HG03378 (cell line): ENCODE results near the gene GCLC.

ENCODE experiments used
- ATAC-seq: cut with Tn5 transposase; IDR thresholded peaks from one replicate; pipeline ENCODE4 v1.9.1; 2021; ENCODE audit warnings: mild to moderate bottlenecking, moderate library complexity; ENCODE audit not compliant: unreplicated experiment

GCLC gene

DNA sequence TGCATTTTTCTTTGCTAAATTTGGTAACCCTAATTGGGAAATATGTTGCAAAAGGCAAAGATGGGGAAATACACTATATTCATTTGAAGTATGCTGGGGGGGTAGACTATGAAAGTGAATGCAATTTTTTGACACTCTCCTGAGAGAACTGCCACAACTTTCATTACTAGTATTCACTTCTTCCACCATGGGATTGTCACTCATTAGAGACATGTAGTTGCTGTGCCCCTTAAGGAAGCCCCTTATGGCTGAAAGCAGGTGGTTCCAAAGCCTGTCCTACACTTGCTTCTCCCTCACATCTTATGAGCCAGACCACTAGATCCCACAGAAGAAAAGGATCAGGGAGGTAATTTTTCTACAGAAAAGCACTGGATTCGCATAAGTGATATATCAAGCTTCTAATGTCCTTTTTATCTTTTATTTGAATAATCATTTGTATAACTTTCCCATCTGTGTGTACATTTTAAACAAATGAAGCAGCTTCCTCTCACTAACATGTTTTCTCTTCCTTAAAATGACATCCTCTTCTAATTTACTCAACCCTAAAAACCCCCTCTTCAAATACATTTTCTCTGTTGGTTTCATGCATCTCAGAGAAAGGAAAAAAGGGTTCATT lies 83.8 kb downstream of the GCLC start:
- peak; percentile 68 for ATAC-seq

DNA sequence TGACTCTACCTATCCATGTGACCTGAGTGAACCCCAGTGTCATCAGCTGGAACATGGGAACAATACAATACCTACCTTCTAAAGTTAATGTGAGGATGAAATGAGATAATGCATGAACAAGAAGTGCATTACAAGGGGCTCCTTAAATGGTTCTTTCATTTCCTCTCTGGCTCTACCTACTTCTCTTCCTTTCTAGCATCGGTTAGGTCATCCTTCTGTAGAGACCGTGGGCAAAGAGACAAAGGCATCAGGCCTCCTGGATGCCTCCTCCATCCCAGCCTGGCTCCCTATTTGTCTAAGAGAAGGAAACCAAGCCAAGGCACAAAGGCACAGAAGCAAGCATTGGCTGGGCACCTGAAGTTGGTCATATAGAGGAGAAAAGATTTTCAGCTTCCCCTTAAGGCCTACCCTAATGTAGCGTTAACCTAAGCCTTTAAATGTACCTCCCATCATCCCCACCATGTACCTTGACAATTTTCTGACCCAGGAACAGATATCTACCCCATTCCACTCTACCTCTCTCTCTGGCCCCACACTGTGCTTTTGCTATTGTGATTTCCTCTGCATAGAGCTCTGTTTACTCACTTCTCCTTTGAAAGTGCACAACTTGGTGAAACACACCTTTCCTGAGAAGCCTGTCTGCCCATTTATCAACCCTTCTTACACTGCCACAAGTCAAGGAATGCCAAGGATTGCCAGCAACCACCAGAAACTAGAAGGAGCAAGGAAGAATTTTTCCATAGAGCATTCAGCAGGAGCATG lies 86.6 kb downstream of the GCLC start:
- no peak for ATAC-seq

DNA sequence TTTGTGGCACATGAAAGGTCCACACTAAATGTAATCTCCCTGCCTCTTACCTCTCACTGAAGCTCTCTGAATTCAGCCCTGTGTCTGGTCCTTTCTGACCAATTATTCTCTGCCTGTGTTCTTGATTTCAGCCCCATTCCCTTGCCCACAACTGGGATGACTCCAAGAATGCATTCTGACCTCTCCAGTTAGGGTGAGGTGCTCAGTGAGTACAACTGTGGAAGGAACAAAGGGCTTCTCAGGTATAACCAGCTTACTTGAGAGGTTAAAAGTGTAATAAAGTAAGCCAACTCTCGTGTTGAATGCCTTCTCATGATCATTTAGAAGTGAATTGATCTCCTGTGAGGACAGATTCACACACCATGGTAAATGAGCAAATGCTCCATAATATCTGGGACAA lies 88.1 kb downstream of the GCLC start:
- no peak for ATAC-seq

DNA sequence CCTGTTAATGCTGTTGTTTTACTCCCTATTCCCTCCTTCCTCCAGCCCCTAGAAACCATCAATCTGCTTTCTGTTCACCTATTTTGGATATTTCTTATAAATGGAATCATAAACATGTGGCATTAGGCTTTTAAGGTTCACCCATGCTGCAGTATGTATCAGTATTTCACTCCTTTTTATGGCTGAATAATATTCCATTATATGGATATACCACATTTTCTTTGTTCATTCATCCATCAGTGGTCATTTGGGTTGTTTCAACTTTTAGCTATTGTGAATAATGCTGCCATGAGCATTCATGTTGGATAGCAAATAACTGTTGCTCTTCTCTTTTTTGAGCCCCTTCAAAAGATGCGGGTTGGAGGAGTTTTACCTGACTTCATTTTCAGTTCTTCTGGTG lies 89.2 kb downstream of the GCLC start:
- ATAC-seq, result no peak

DNA sequence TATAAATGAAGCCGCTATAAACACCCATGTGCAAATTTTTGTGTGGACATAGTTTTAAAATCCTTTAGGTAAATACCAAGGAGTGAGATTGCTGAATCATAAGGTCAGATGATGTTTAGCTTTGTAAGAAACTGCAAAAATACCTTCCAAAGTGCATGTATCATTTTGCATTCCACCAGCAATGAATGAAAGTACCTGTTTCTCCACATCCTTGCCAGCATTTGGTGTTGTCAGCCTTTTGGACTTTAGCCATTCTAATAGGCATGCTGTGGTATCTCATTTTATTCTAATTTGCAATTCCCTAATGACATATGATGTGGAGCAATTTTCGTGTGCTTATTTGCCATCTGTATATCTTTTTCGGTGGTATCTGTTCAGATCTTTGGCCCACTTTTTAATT lies 93.7 kb downstream of the GCLC start:
- no peak for ATAC-seq

DNA sequence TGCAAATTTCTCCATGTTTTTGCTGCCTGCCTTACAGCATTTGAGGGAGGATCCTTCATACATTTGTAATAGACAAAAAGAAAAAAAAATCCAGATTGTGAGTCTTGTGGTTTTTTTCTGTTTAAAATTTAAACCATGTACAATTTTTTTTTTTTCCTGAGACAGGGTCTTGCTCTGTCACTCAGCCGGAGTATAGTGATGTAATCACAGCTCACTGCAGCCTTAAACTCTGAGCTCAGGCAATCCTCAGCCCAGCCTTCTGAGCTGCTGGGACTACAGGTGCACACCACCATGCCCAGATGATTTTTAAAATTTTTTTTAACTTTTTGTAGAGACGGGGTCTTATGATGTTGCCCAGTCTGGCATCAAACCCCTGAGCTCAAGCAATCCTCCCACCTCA lies 97.0 kb downstream of the GCLC start:
- no peak for ATAC-seq
